HG02852 (cell line): Measurements from ENCODE around the gene MGST2.
"Not testable (repeated sequence)": the region's sequence is repeated elsewhere in the genome, so short reads cannot be mapped to it uniquely, and the experiment has no call there.

Source experiments
- ATAC-seq: cut with Tn5 transposase; IDR thresholded peaks from one replicate; pipeline ENCODE4 v1.9.1; 2021; ENCODE audit warnings: mild to moderate bottlenecking, moderate library complexity; ENCODE audit not compliant: unreplicated experiment

MGST2 gene

GRCh38 chr4:139665690-139666529, at the start of gene MGST2:
Gene MGST2 (plus strand): TSS chr4:139665819. CDS start chr4:139666020, 201 bp downstream.
- ATAC-seq = peak; percentile 87

- no peak for ATAC-seq
These were observed 47.7 kb upstream of the MGST2 start for GRCh38 chr4:139617702-139618490.

GRCh38 chr4:139619644-139620043, 46.0 kb upstream of the MGST2 start:
- peak; percentile 54 for ATAC-seq

GRCh38 chr4:139622901-139623381, 42.7 kb upstream of the MGST2 start:
- no peak for ATAC-seq

GRCh38 chr4:139624441-139625092, 41.1 kb upstream of the MGST2 start:
- no peak for ATAC-seq

GRCh38 chr4:139625093-139625455, 40.5 kb upstream of the MGST2 start:
- ATAC-seq = no peak

- ATAC-seq = no peak
These were observed 40.1 kb upstream of the MGST2 start for GRCh38 chr4:139625482-139625881.

- no peak for ATAC-seq
These were observed 37.2 kb upstream of the MGST2 start for GRCh38 chr4:139628184-139629012.

- no peak for ATAC-seq
These were observed 36.0 kb upstream of the MGST2 start for GRCh38 chr4:139629436-139630125.

GRCh38 chr4:139630126-139630495, 35.5 kb upstream of the MGST2 start:
- no peak for ATAC-seq

GRCh38 chr4:139630991-139631390, 34.6 kb upstream of the MGST2 start:
- ATAC-seq = no peak

GRCh38 chr4:139631791-139632190, 33.8 kb upstream of the MGST2 start:
- no peak for ATAC-seq

GRCh38 chr4:139632739-139633138, 32.9 kb upstream of the MGST2 start:
- not testable (repeated sequence) for ATAC-seq

GRCh38 chr4:139633195-139633594, 32.4 kb upstream of the MGST2 start:
- no peak for ATAC-seq

- no peak for ATAC-seq
These were observed 32.0 kb upstream of the MGST2 start for GRCh38 chr4:139633661-139634060.

- no peak for ATAC-seq
These were observed 29.7 kb upstream of the MGST2 start for GRCh38 chr4:139635966-139636365.

GRCh38 chr4:139638306-139638705, 27.3 kb upstream of the MGST2 start:
- not testable (repeated sequence) for ATAC-seq

- no peak for ATAC-seq
These were observed 26.0 kb upstream of the MGST2 start for GRCh38 chr4:139639654-139640053.

- no peak for ATAC-seq
These were observed 24.4 kb upstream of the MGST2 start for GRCh38 chr4:139641218-139641617.

- ATAC-seq = no peak
These were observed 23.3 kb upstream of the MGST2 start for GRCh38 chr4:139642364-139642763.
